IPS-20b (cell line): ENCODE data around the gene FOCAD.

ENCODE experiments used
- H3K27ac ChIP-seq: one replicate; pipeline ENCODE4 v1.5.1; 2013; ENCODE audit warnings: low read length
- H3K27me3 ChIP-seq: 2 replicates; pipeline ENCODE4 v1.6.1; 2013; ENCODE audit warnings: mild to moderate bottlenecking, low read length, inconsistent platforms; ENCODE audit not compliant: insufficient read depth
- H3K36me3 ChIP-seq: 2 replicates; pipeline ENCODE4 v1.6.1; 2013; ENCODE audit warnings: low read depth, mild to moderate bottlenecking, inconsistent platforms, low read length, moderate library complexity; ENCODE audit not compliant: insufficient read depth
- H3K4me1 ChIP-seq: 2 replicates; pipeline ENCODE4 v1.6.1; 2013; ENCODE audit warnings: mild to moderate bottlenecking, control low read depth, inconsistent platforms, low read length, moderate library complexity; ENCODE audit not compliant: insufficient read depth
- H3K4me3 ChIP-seq: 2 replicates; pipeline ENCODE4 v1.5.1; 2013; ENCODE audit warnings: mild to moderate bottlenecking, low read length, inconsistent platforms
- H3K9ac ChIP-seq: 2 replicates; pipeline ENCODE4 v1.6.1; 2013; ENCODE audit warnings: low read depth, mild to moderate bottlenecking, inconsistent platforms, low read length, moderate library complexity
- H3K9me3 ChIP-seq: 2 replicates; pipeline ENCODE4 v1.6.1; 2013; ENCODE audit warnings: mild to moderate bottlenecking, low read depth, low read length, inconsistent platforms; ENCODE audit not compliant: insufficient read depth

Gene FOCAD

GRCh38 chr9:20713172-20713571 is 29.1 kb downstream of the FOCAD start:
- Histone ChIP-seq H3K27me3 (no peaks in the 10 kb centered on the region), H3K9ac (no peak overlapping the region), H3K36me3 (peaks cover 14% of the 10 kb centered on the region), H3K9me3 (no peaks in the 10 kb centered on the region), H3K4me1 (no peaks in the 10 kb centered on the region), H3K27ac (no peak overlapping the region), H3K4me3 (no peak overlapping the region)

GRCh38 chr9:20714442-20715415 is 30.7 kb downstream of the FOCAD start:
- no peaks in the 10 kb centered on the region for H3K9me3 ChIP-seq
- no peak overlapping the region for H3K27ac ChIP-seq
- peaks cover 22% of the 10 kb centered on the region for H3K36me3 ChIP-seq
- H3K4me1 ChIP-seq, result no peaks in the 10 kb centered on the region
- H3K9ac ChIP-seq, result no peak overlapping the region
- no peak overlapping the region for H3K4me3 ChIP-seq
- no peaks in the 10 kb centered on the region for H3K27me3 ChIP-seq

- no peak overlapping the region for H3K9ac ChIP-seq
Observed at GRCh38 chr9:20722221-20722620, 38.2 kb downstream of the FOCAD start.

DNA sequence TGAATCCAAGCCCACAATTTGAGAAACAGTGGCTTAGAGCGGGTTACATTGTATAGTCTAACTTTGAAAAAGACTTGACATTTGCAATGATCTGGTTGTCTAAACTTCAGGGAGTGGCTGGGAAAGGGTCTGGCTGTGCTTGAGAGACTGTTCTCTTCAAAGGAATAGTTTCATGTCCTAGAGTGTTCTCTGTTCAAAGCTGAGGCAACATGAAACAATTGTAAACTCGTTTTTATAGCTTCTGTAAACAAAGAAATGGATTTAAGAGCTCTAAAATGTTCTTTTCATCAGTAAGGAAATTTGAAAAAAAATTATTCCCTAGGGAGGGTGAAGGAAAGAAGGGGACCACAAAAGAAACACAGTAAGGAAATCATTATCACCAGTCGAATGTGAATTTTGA is 41.6 kb downstream of the FOCAD start:
- H3K9ac ChIP-seq, result no peak overlapping the region
- no peaks in the 10 kb centered on the region for H3K9me3 ChIP-seq
- peaks cover 19% of the 10 kb centered on the region for H3K36me3 ChIP-seq
- no peaks in the 10 kb centered on the region for H3K27me3 ChIP-seq
- H3K4me3 ChIP-seq, result no peak overlapping the region
- no peak overlapping the region for H3K27ac ChIP-seq
- no peaks in the 10 kb centered on the region for H3K4me1 ChIP-seq

More at GRCh38 chr9:20722221-20722620, 38.2 kb downstream of the FOCAD start:
- H3K27ac ChIP-seq, result no peak overlapping the region
- H3K9me3 ChIP-seq, result no peaks in the 10 kb centered on the region
- H3K4me3 ChIP-seq, result no peak overlapping the region
- H3K4me1 ChIP-seq, result no peaks in the 10 kb centered on the region
- H3K36me3 ChIP-seq, result peaks cover 36% of the 10 kb centered on the region
- H3K27me3 ChIP-seq, result no peaks in the 10 kb centered on the region

DNA sequence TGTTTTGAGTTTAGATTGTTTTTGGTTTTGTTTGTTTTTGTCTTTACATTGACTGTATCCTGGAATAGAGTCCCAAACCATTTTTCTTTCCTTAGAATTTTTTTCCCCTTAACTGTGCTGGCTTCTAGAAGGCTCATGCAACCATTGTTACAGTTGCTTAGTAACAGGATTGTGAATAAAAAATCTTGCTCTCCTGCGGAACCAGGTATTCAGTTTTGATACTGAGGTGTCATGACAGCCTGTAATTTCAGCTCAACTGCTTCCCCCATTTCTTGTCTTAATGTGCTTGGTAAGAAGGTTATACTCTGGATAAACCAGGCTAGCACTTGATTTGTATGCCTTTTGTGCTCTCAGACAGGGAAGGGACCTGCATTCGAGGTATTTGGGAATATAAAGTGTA is 42.1 kb downstream of the FOCAD start:
- Histone ChIP-seq H3K27me3 (no peaks in the 10 kb centered on the region), H3K4me3 (no peak overlapping the region), H3K36me3 (peaks cover 15% of the 10 kb centered on the region), H3K4me1 (no peaks in the 10 kb centered on the region), H3K27ac (no peak overlapping the region), H3K9me3 (no peaks in the 10 kb centered on the region), H3K9ac (no peak overlapping the region)

GRCh38 chr9:20728493-20729220 is 44.6 kb downstream of the FOCAD start:
- Histone ChIP-seq H3K4me1 (no peaks in the 10 kb centered on the region), H3K27ac (no peak overlapping the region), H3K36me3 (peaks cover 3% of the 10 kb centered on the region; the same call in 1 of the 2 replicates), H3K27me3 (no peaks in the 10 kb centered on the region), H3K4me3 (no peak overlapping the region), H3K9me3 (no peaks in the 10 kb centered on the region), H3K9ac (no peak overlapping the region)

GRCh38 chr9:20729523-20729922 is 45.5 kb downstream of the FOCAD start:
- Histone ChIP-seq H3K36me3 (peaks cover 3% of the 10 kb centered on the region; the same call in 1 of the 2 replicates), H3K4me3 (no peak overlapping the region), H3K27ac (no peak overlapping the region), H3K9me3 (no peaks in the 10 kb centered on the region), H3K27me3 (no peaks in the 10 kb centered on the region), H3K4me1 (no peaks in the 10 kb centered on the region), H3K9ac (no peak overlapping the region)

- H3K36me3 ChIP-seq, result peaks cover 3% of the 10 kb centered on the region; the same call in 1 of the 2 replicates
- no peak overlapping the region for H3K27ac ChIP-seq
- H3K9ac ChIP-seq, result no peak overlapping the region
- no peaks in the 10 kb centered on the region for H3K27me3 ChIP-seq
- no peaks in the 10 kb centered on the region for H3K4me1 ChIP-seq
- H3K4me3 ChIP-seq, result no peak overlapping the region
- H3K9me3 ChIP-seq, result no peaks in the 10 kb centered on the region
Observed at GRCh38 chr9:20732118-20732517, 48.1 kb downstream of the FOCAD start.

GRCh38 chr9:20734275-20734674 is 50.2 kb downstream of the FOCAD start:
- H3K36me3 ChIP-seq, result peaks cover 7% of the 10 kb centered on the region; the same call in 1 of the 2 replicates
- no peak overlapping the region for H3K4me3 ChIP-seq
- no peaks in the 10 kb centered on the region for H3K4me1 ChIP-seq
- no peak overlapping the region for H3K9ac ChIP-seq
- no peaks in the 10 kb centered on the region for H3K9me3 ChIP-seq
- H3K27me3 ChIP-seq, result no peaks in the 10 kb centered on the region
- H3K27ac ChIP-seq, result no peak overlapping the region

GRCh38 chr9:20740304-20740703 is 56.2 kb downstream of the FOCAD start:
- H3K9ac ChIP-seq, result no peak overlapping the region
- peaks cover 11% of the 10 kb centered on the region for H3K36me3 ChIP-seq
- no peak overlapping the region for H3K27ac ChIP-seq
- peaks cover 4% of the 10 kb centered on the region; the same call in 1 of the 2 replicates for H3K4me1 ChIP-seq
- H3K4me3 ChIP-seq, result no peak overlapping the region
- no peaks in the 10 kb centered on the region for H3K27me3 ChIP-seq
- no peaks in the 10 kb centered on the region for H3K9me3 ChIP-seq

DNA sequence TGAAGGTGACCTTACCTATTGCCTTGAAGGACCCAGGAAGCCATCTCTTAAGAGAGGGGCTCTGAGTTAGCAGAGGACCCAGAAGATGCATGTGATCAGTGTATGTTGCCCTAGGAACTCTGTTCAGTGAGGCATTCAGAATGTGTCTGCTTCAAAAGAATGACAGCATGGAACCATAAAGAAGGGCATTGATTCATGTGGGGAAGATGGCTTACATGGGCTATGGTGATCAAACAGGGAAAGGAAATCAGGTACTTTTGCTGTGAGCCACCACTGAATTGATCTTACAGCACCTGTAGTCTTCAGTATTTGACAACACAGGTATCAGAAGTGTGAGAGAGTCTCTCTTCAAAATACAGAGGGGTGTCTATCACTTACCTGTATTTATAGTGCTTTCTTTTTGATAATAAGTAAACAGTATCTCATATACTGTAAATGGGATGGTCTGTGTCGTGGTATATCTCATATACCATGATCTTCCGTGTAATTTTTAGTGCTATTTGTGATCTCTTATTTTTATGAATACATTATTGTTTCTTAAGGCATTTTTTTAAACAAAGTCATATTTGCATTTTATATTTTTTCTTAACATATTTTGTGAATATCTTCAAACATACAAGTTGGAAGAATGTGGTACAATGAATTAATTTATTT is 57.0 kb downstream of the FOCAD start:
- no peak overlapping the region for H3K4me3 ChIP-seq
- H3K9me3 ChIP-seq, result no peaks in the 10 kb centered on the region
- no peaks in the 10 kb centered on the region for H3K27me3 ChIP-seq
- H3K9ac ChIP-seq, result no peak overlapping the region
- H3K27ac ChIP-seq, result no peak overlapping the region
- H3K36me3 ChIP-seq, result peaks cover 11% of the 10 kb centered on the region
- peaks cover 4% of the 10 kb centered on the region; the same call in 1 of the 2 replicates for H3K4me1 ChIP-seq
